DMS153 treated with DMSO at 0.1 percent for 48 hours (cell line): Measurements from ENCODE around the gene SP110.
A peak's percentile ranks its signal among the peaks of the same experiment; 100 is the strongest.

Source experiments
- DNase-seq: peaks from one replicate; lab custom pipeline; 2025; ENCODE audit not compliant: unreplicated experiment; lab: John Stamatoyannopoulos, UW

The SP110 gene

DNA sequence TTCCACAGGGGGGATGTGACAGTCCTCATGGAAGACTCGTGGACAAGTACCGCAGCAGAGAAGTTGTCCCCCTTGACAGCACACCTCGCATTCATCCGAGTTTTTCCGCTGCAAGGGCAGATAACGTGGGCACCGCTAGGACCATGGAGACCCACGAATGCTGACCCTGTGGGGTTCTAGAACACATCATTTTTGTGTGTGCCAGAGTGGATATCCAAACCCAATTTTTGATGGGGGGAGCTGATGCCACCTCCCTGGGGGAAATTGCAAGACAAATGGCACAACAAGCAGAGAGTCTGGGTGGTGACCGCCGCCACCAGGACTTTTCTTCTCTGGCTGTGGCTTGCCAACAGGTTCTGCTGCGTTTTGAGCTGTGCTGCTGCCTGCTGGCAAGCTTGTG is 46.9 kb downstream of the SP110 start:
- no peak for DNase-seq

DNA sequence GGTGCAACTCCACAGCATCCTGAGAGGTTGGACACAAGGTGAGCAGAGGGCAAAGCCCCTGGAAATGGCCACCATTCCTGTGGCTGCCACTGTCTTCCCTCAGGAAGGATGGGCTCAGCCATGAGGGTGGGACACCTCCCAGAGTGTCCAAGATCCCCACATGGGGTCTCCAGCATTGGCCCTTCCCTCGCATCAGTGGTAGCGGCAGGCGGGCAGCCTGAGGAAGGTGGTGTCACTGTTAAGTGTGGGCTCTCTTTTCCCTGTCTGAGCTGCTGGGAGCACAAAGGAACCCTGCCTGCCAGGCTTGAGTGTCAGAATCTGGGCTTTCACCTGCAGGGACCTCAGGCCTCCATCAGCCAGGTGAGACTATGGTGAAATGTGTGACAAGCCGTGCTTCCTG is 47.6 kb downstream of the SP110 start:
- DNase-seq = no peak

- DNase-seq = peak; percentile 34
These were observed 49.3 kb downstream of the SP110 start for GRCh38 chr2:230170532-230170931.

GRCh38 chr2:230166557-230167170 is 53.1 kb downstream of the SP110 start:
- no peak for DNase-seq

DNA sequence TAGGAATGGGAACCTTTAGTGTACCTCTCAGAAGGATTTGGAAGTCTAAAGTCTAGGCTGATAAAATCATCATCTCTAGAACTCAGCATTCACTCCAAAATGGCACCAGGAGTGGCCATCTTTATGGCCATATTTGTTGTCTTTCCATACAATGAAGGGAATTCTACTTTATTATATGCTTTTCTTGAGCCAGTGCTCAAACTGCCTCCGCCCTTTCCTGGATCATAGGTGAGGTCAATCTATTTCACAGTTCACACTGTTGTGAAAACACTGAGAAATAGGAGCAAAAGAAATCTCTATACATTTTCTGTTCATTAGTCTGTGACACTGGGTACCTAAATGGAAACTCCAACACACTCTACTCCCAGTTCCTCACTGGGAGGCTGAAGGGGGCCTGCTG is 55.6 kb downstream of the SP110 start:
- DNase-seq = no peak

GRCh38 chr2:230162981-230163380 is 56.8 kb downstream of the SP110 start:
- no peak for DNase-seq

DNA sequence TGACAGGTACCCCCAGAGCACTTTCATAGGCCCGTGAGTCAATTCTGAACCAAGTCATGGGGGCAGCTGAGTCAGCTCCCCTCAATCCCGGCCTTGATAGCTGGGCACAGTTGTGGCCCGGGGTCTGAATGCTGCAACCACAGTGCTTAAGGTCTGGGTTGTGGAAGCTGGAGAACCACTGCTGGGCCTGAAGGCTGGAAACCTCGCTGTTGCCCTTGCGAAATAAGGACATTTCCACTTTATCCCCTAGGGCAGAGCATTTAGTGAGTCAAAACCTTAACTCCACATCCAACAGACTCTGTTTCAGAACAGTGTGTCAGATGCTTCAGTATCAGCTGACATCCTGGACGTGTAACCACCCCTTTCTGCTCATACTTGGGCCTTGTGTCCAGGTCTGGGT is 58.6 kb downstream of the SP110 start:
- no peak for DNase-seq

- no peak for DNase-seq
These were observed 59.6 kb downstream of the SP110 start for GRCh38 chr2:230160112-230160660.

DNA sequence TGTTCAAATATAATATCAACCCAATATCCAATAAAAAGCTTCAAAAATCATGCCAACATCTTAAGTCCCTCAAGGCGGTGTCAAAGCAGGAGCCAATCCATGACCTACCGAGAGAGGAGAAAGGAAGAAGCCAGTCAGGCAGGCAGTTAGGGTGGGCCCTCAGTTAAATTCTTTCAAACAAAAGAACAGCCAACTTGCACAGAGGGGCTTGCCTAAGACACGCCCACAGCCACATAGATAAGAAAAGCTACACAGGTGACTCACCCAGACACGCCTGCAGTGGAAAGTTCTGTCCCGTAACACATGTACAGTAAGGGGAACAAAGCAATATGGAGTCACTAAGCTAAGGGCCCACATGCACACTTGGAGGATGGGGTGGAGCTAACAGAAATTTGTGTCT is 61.3 kb downstream of the SP110 start:
- DNase-seq = no peak

DNA sequence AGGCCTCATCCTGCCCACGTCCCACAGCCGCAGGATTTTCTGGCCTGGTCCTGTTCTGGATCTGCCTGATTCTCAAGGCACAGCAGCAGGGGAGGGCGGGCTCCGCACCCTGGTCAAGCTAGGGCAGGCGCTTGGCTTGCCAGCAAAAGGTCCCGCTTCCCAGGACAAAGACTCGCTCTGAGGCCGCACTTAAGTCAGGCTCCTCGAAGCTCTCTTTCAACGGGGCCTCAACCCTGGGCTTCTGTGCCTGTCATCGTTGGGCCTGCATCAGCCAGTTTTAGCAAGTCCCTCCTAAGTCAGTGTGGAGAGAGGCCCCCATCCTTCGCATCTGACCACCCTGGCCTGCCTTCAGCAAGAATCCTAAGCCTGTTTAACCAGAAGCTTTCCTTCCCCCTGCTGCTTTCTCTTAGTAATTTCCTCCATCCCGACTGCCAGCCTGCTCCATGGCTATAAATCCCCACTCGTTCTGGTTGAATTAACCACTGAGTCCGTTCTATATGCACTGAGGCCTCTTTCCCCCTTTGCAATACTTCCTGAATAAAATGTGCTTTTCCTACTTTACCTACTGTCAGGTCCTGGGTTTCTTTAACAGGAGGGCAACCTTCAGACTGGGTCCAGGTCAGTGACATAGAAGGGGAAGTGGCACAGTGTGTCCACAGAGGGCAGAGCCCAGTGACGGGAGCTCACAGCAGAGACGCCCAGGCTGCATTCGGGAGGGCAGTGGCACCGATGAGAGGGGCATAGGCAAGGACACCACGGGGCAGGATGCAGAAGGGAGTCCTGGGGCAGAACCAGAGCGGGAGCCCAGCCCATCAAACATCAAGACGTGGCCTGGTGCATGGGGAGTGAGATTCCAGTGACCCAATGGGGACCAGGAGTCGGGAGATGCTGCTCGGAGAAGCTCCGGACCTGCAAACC is 62.7 kb downstream of the SP110 start:
- no peak for DNase-seq

- DNase-seq = no peak
These were observed 64.4 kb downstream of the SP110 start for GRCh38 chr2:230155359-230155758.

GRCh38 chr2:230153390-230153976 is 66.3 kb downstream of the SP110 start:
- DNase-seq = no peak

- no peak for DNase-seq
These were observed 67.5 kb downstream of the SP110 start for GRCh38 chr2:230152334-230152733.

GRCh38 chr2:230144355-230144754 is 75.4 kb downstream of the SP110 start:
- DNase-seq = no peak

DNA sequence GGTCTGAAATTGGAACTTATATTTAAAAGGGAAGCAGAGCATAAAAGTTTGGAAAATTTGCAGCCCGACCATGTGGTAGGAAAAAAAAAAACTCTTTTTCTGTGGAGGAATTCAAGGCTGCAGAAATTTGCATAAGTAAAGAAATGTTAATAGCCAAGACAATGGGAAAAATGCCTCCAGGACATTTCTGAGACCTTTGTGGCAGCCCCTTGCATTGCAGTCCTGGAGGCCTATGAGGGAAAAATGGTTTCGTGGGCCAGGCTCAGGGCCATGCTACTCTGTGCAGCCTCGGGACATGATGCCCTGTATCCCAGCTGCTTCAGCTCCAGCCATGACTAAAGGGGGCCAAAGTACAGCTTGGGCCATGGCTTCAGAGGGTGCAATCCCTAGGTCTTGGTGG is 79.1 kb downstream of the SP110 start:
- DNase-seq = no peak

GRCh38 chr2:230137902-230138539 is 81.8 kb downstream of the SP110 start:
- DNase-seq = no peak

- DNase-seq = no peak
These were observed 84.7 kb downstream of the SP110 start for GRCh38 chr2:230135130-230135525.

DNA sequence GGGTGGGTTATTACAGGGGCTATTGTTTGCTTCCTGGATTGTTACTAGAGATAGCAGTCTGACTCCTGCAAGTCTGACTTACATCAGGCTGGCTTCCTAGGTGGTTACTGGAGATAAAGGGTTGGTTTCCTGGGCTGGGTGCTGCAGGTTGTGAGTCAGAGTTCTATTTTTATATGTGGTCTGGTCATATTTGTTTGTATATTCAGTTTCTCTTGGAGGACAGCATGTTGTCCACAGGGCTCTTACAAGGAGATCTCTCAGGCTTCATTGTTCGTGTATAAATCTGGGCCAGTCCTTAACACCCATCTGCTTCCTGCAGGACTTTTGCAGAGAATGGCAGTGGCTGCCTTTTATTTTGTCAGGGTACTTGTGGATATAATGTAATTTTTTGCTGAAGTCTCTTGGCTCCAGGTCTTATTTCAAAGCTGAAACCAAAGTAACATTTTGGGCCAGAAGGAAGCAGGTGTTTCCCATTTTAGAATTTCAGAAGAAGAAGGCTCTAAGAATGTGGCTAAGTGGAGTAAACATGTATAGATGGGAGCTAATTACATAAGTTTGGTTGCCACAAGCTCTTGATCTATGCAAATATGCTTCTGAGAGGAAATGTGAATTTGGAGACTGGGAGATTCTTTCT is 85.2 kb downstream of the SP110 start:
- DNase-seq = no peak

GRCh38 chr2:230131366-230131765 is 88.4 kb downstream of the SP110 start:
- DNase-seq = no peak

GRCh38 chr2:230130668-230131364 is 89.0 kb downstream of the SP110 start:
- DNase-seq = no peak
